Measurements from ENCODE around the gene PEX7. TPM values are rescaled to one million over a fixed set of nuclear protein-coding genes. Genes with fewer than 3 reads are reported as not detected.

PEX7 gene
- total and polyA plus RNA-seq, 2 experiments from 2014 or later: 11.8 to 13.5 TPM

- H3K4me1 ChIP-seq (ENCODE audit: insufficient read depth): 0 out of 2 replicates have a peak, but pooled peaks cover 4% of the 10 kb centered on the region
- no peak overlapping the region for H3K4me2 ChIP-seq
Measured at GRCh38 chr6:136772685-136773472, 49.5 kb upstream of the PEX7 start.

More at GRCh38 chr6:136772685-136773472, 49.5 kb upstream of the PEX7 start:
- no peaks in the 10 kb centered on the region for H3K9me2 ChIP-seq (ENCODE audit: insufficient read depth)
- no peaks in the 10 kb centered on the region for H3K27me3 ChIP-seq (ENCODE audit: insufficient read depth)
- peak; percentile 87 for DNase-seq (ENCODE audit: low spot score)
- peak; percentile 98 for ATAC-seq
- TF ChIP-seq CTCF (conservative IDR thresholded peaks at IDR 0.05; ENCODE audit: low read depth in 2 of 2): no peak
- no peak for TF ChIP-seq EZH2 (IDR thresholded peaks at IDR 0.05; ENCODE audit: low read depth, unreplicated experiment)
- TF ChIP-seq ZNF462 (CRISPR knock-in tag; IDR thresholded peaks at IDR 0.05): no peak
- TF ChIP-seq CREB1 (CRISPR knock-in tag; IDR thresholded peaks at IDR 0.05; ENCODE audit: low read depth): no peak
- TF ChIP-seq STAT1 (IDR thresholded peaks at IDR 0.05; ENCODE audit: unreplicated experiment): no peak
- TF ChIP-seq JUNB (IDR thresholded peaks at IDR 0.05; ENCODE audit: unreplicated experiment): no peak
- no peak for TF ChIP-seq POLR2AphosphoS5 (IDR thresholded peaks at IDR 0.05; ENCODE audit: low read depth)
- TF ChIP-seq EZH2phosphoT487 (IDR thresholded peaks at IDR 0.05; ENCODE audit: unreplicated experiment): no peak
- no peak for TF ChIP-seq REST (IDR thresholded peaks at IDR 0.05; ENCODE audit: unreplicated experiment)
- TF ChIP-seq ZNF331 (CRISPR knock-in tag; IDR thresholded peaks at IDR 0.05; ENCODE audit: low read depth): no peak
- TF ChIP-seq ETS1 (IDR thresholded peaks at IDR 0.05): no peak
- TF ChIP-seq NANOG (IDR thresholded peaks at IDR 0.05; ENCODE audit: borderline replicate concordance): no peak
- no peak for TF ChIP-seq ZNF114 (CRISPR knock-in tag; IDR thresholded peaks at IDR 0.05)
- H2AFZ ChIP-seq: peak overlapping the region; percentile 60; the same call in 1 of the 2 replicates
- H3K36me3 ChIP-seq (ENCODE audit: insufficient read depth): no peaks in the 10 kb centered on the region
- Mint-ChIP-seq H3K4me1 (peaks cover 14% of the 10 kb centered on the region; the same call in 2 of the 3 replicates), H3K4me3 (no peak overlapping the region), H3K27ac (no peak overlapping the region), H3K27me3 (ENCODE audit: insufficient read depth, low read depth, poor library complexity) (no peaks in the 10 kb centered on the region), H3K9me3 (no peaks in the 10 kb centered on the region), H3K36me3 (ENCODE audit: low read depth) (no peaks in the 10 kb centered on the region)
- no peaks in the 10 kb centered on the region for H4K20me1 ChIP-seq (replicated peaks; ENCODE audit: insufficient read depth)
- no peak overlapping the region for H3K4me3 ChIP-seq
- no peaks in the 10 kb centered on the region for H3F3A ChIP-seq (replicated peaks; ENCODE audit: low read depth)
- H3K27ac ChIP-seq (ENCODE audit: low read depth): no peak overlapping the region
- H3K79me2 ChIP-seq (replicated peaks; ENCODE audit: insufficient read depth): no peaks in the 10 kb centered on the region
